HCT116 (cell line): ENCODE data around the gene ELOA. TPM values are rescaled to one million over a fixed set of nuclear protein-coding genes. Genes with fewer than 3 reads are reported as not detected.

Source experiments
- ATAC-seq: fragments of 200-7000 bp; cut with Tn5 transposase; 2 replicates; pipeline ENCODE4 v1.9.1; 2020; ENCODE audit warnings: mild to moderate bottlenecking, moderate library complexity
- BruUV-seq: library from RNA; stranded (reverse); fragments of 400-500 nt; replicated peaks from 2 replicates; lab custom pipeline; 2021; lab: Mats Ljungman, UMichigan
- CTCF ChIA-PET: fragments of 300-600 bp; sonication (Branson Sonifier 250); formaldehyde crosslinking; loops from one replicate; lab custom pipeline; 2021; ENCODE audit warnings: antibody characterized with exemption; lab: Charles Lee
- POLR2A ChIA-PET: fragments of 300-600, 350-600 bp; sonication (Branson Sonifier 250); formaldehyde crosslinking; loops from one replicate; lab custom pipeline; 2021; ENCODE audit warnings: antibody characterized with exemption; lab: Charles Lee
- RAD21 ChIA-PET, 2 experiments: fragments of 300-600 bp; sonication (Branson Sonifier 250); formaldehyde crosslinking; loops; one replicate each; lab custom pipeline; 2023; ENCODE audit warnings: low total read pairs in 2 of 2; ENCODE audit not compliant: uncharacterized antibody in 2 of 2, unreplicated experiment in 2 of 2, low non-redundant PET in 1 of 2; lab: Charles Lee
- DNase-seq: peaks from one replicate; pipeline ENCODE4 v3.0.0-alpha.2; 2010; ENCODE audit warnings: low read depth, low spot score
- H2AFZ ChIP-seq: fragments of 200-600 bp; shearing (Covaris generic), sonication (generic); 2 replicates; pipeline ENCODE4 v1.6.1; 2017; ENCODE audit warnings: low read depth, mixed run types, mixed read lengths, antibody characterized with exemption, low read length; ENCODE audit not compliant: poor library complexity, severe bottlenecking
- H3K27ac ChIP-seq: 2 replicates; pipeline ENCODE4 v1.5.1; 2012; ENCODE audit warnings: low read depth, low read length
- H3K27me3 ChIP-seq: fragments of 200-600 bp; sonication (generic); 2 replicates; pipeline ENCODE4 v1.6.1; 2016; ENCODE audit warnings: mixed run types, low read length, mixed read lengths; ENCODE audit not compliant: insufficient read depth
- H3K36me3 ChIP-seq, 2 experiments: fragments of 200-500 bp in 1 of 2; fragments of 200-600 bp in 1 of 2; sonication (Bioruptor generic) in 1 of 2; sonication (generic) in 1 of 2; 2 replicates each; pipeline versions ENCODE4 v1.5.1 to v1.6.1; 2014 to 2016; ENCODE audit warnings: low read length in 2 of 2, inconsistent platforms in 1 of 2, mixed read lengths in 1 of 2, mixed run types in 1 of 2; ENCODE audit not compliant: insufficient read depth in 2 of 2, control insufficient read depth in 1 of 2
- H3K4me1 ChIP-seq, 2 experiments: fragments of 200-600 bp in 1 of 2; sonication (generic) in 1 of 2; 2 replicates each; pipeline versions ENCODE4 v1.5.1 to v1.6.1; 2012 to 2017; ENCODE audit warnings: low read length in 2 of 2, inconsistent platforms in 1 of 2, mild to moderate bottlenecking in 1 of 2, mixed read lengths in 1 of 2, mixed run types in 1 of 2, moderate library complexity in 1 of 2; ENCODE audit not compliant: insufficient read depth in 2 of 2, control insufficient read depth in 1 of 2
- H3K4me2 ChIP-seq: fragments of 200-600 bp; sonication (generic); 2 replicates; pipeline ENCODE4 v1.6.1; 2017; ENCODE audit warnings: mixed run types, low read length, mixed read lengths
- H3K4me3 ChIP-seq, 2 experiments: fragments of 200-600 bp in 1 of 2; sonication (generic) in 1 of 2; replicated peaks in 1 of 2; 2 replicates each; pipeline ENCODE4 v1.5.1; 2011 to 2016; ENCODE audit warnings: low read length in 2 of 2, control low read depth in 1 of 2, low read depth in 1 of 2, mild to moderate bottlenecking in 1 of 2, mixed read lengths in 1 of 2, mixed run types in 1 of 2
- H3K79me2 ChIP-seq: fragments of 200-600 bp; sonication (generic); 2 replicates; pipeline ENCODE4 v1.6.1; 2017; ENCODE audit warnings: mild to moderate bottlenecking, mixed run types, low read length, moderate library complexity, mixed read lengths; ENCODE audit not compliant: insufficient read depth
- H3K9ac ChIP-seq: fragments of 200-600 bp; sonication (generic); 2 replicates; pipeline ENCODE4 v1.6.1; 2016; ENCODE audit warnings: low read length, mixed read lengths
- H3K9me2 ChIP-seq: fragments of 200-600 bp; sonication (generic), shearing (Covaris generic); 2 replicates; pipeline ENCODE4 v1.6.1; 2017; ENCODE audit warnings: mixed run types, mild to moderate bottlenecking, moderate library complexity; ENCODE audit not compliant: insufficient read depth
- H3K9me3 ChIP-seq, 2 experiments: fragments of 200-500 bp in 1 of 2; fragments of 200-600 bp in 1 of 2; sonication (Bioruptor generic) in 1 of 2; sonication (generic) in 1 of 2; 2 replicates each; pipeline ENCODE4 v1.6.1; 2014 to 2017; ENCODE audit warnings: low read length in 2 of 2, mixed read lengths in 2 of 2, inconsistent platforms in 1 of 2, low read depth in 1 of 2, mild to moderate bottlenecking in 1 of 2, mixed run types in 1 of 2, moderate library complexity in 1 of 2; ENCODE audit not compliant: control insufficient read depth in 1 of 2, insufficient read depth in 1 of 2
- H4K20me1 ChIP-seq: fragments of 200-600 bp; sonication (generic), shearing (Covaris generic); 2 replicates; pipeline ENCODE4 v1.6.1; 2017; ENCODE audit warnings: mixed run types, mild to moderate bottlenecking, moderate library complexity; ENCODE audit not compliant: insufficient read depth
- CEBPB ChIP-seq: IDR thresholded peaks from 2 replicates; pipeline ENCODE4 v1.6.1; 2012; ENCODE audit warnings: low read depth
- CTCF ChIP-seq, 3 experiments: fragments of 200-600 bp in 1 of 3; sonication (generic) in 1 of 3; IDR thresholded peaks in 2 of 3; conservative IDR thresholded peaks in 1 of 3; 2 replicates each; pipeline ENCODE4 v1.5.1; 2012 to 2017; ENCODE audit warnings: low read depth in 2 of 3, low read length in 2 of 3, antibody characterized with exemption in 1 of 3, borderline replicate concordance in 1 of 3, control low read depth in 1 of 3, mild to moderate bottlenecking in 1 of 3, mixed read lengths in 1 of 3, mixed run types in 1 of 3, moderate library complexity in 1 of 3; ENCODE audit not compliant: insufficient read depth in 1 of 3
- EGR1 ChIP-seq: IDR thresholded peaks from 2 replicates; pipeline ENCODE4 v1.6.1; 2012; ENCODE audit warnings: low read depth
- RAD21 ChIP-seq: IDR thresholded peaks from 2 replicates; pipeline ENCODE4 v1.6.1; 2012; ENCODE audit warnings: low read depth, mild to moderate bottlenecking
- SIN3A ChIP-seq: IDR thresholded peaks from 2 replicates; pipeline ENCODE4 v1.6.1; 2012; ENCODE audit warnings: low read depth
- TCF7L2 ChIP-seq: IDR thresholded peaks from 2 replicates; pipeline ENCODE4 v1.7.0; 2011; ENCODE audit warnings: borderline replicate concordance, inconsistent platforms; ENCODE audit not compliant: insufficient read depth, insufficient read length; ENCODE audit errors: extremely low read depth
- ZBTB33 ChIP-seq: IDR thresholded peaks from 2 replicates; pipeline ENCODE4 v1.6.1; 2011; ENCODE audit warnings: mild to moderate bottlenecking, low read length, moderate library complexity; ENCODE audit not compliant: insufficient replicate concordance; ENCODE audit errors: extremely low read depth
- ZFX ChIP-seq: fragments of 450-650 bp; IDR thresholded peaks from 2 replicates; pipeline ENCODE4 v1.6.1; 2017
- intact Hi-C: fragments of 100-400 bp; cut with micrococcal nuclease; formaldehyde crosslinking; loops from 2 replicates; pipeline ENCODE4 v1.10.0; 2022
- total RNA-seq: library from RNA; stranded (reverse); gene quantifications from one replicate; pipeline ENCODE4 v1.2.1, GENCODE V29; 2021; ENCODE audit not compliant: unreplicated experiment

The ELOA gene
- total RNA-seq, 1 experiment from 2014 or later: 39.3 TPM

- Histone ChIP-seq H4K20me1 (no peaks in the 10 kb centered on the region), H3K79me2 (peaks cover 18% of the 10 kb centered on the region), H3K9me3 (no peaks in the 10 kb centered on the region), H3K9ac (no peak overlapping the region), H3K27me3 (no peaks in the 10 kb centered on the region), H3K4me1 (peaks cover 4 to 6% of the 10 kb centered on the region in 2 experiments; a peak in 2 of 4 replicates), H3K4me2 (0 out of 2 replicates have a peak overlapping the region, but pooled peaks have one; percentile 17), H3K36me3 (peaks cover 4 to 7% of the 10 kb centered on the region in 2 experiments; a peak in 2 of 4 replicates), H2AFZ (no peak overlapping the region), H3K27ac (no peak overlapping the region), H3K9me2 (no peaks in the 10 kb centered on the region), H3K4me3 (no peak overlapping the region)
- BruUV-seq: no TSS peak
- ChIA-PET RAD21 (interaction anchor here (0.7 to 1.6 kb wide), 5 partner anchors 27 to 159 kb away, joined by 3 to 10 read pairs (median 4); no protein-coding TSS in a partner anchor), CTCF (interaction anchor here (0.6 to 3.4 kb wide), 18 partner anchors 10 to 427 kb away, joined by 3 to 62 read pairs (median 3); partner anchors contain the start of genes GALE and LYPLA2), POLR2A (interaction anchor here (0.9 kb wide), 1 partner anchor 53 kb away, joined by 3 read pairs; the partner anchor contains the start of gene HMGCL)
- intact Hi-C loops: loop anchor here (1.0 to 5.0 kb wide), 4 partner anchors 82 to 620 kb away; partner anchors contain the start of gene FUCA1
- no peak for TF ChIP-seq ZBTB33
- no peak for TF ChIP-seq EGR1
- no peak for TF ChIP-seq SIN3A
- TF ChIP-seq CTCF (IDR thresholded peaks at IDR 0.05 in 2 of 3, conservative IDR thresholded peaks at IDR 0.05 in 1 of 3; ENCODE audit: borderline replicate concordance in 1 of 3, insufficient read depth in 1 of 3, low read depth in 2 of 3, low read length in 2 of 3): peak; percentile 85 to 97 (median 93)
- no peak for TF ChIP-seq TCF7L2
- TF ChIP-seq RAD21: peak; percentile 90
- no peak for TF ChIP-seq CEBPB
- TF ChIP-seq ZFX: no peak
- peak; percentile 97 for ATAC-seq
- peak; percentile 64 for DNase-seq
These were observed 29.0 kb downstream of the ELOA start for GRCh38 chr1:23772049-23772853.
